H1 (cell line): ENCODE measurements around the gene VPS51. TPM values are rescaled to one million over a fixed set of nuclear protein-coding genes. Genes with fewer than 3 reads are reported as not detected.

ENCODE experiments used
- MAFK ChIP-seq: IDR thresholded peaks from 2 replicates; pipeline ENCODE4 v1.6.1; 2012; ENCODE audit warnings: low read depth, mild to moderate bottlenecking, improper control_type of control experiment, low read length
- POU5F1 ChIP-seq: IDR thresholded peaks from 2 replicates; pipeline ENCODE4 v1.6.1; 2011; ENCODE audit warnings: low read depth, mild to moderate bottlenecking, low read length, moderate library complexity
- SP4 ChIP-seq: IDR thresholded peaks from 2 replicates; pipeline ENCODE4 v1.6.1; 2012; ENCODE audit warnings: low read length, inconsistent platforms
- polyA plus RNA-seq, 7 experiments: library from polyadenylated mRNA; depleted of rRNA in 3 of 7; stranded (reverse) in 5 of 7; unstranded in 2 of 7; fragments of >200 nt in 5 of 7; fragments of 200-250 nt in 2 of 7; gene quantifications; 1 replicate in 5 of 7; 2 replicates in 1 of 7; 4 replicates in 1 of 7; pipeline versions ENCODE4 v1.2.1 to v1.2.3, GENCODE V29; 2011 to 2013; ENCODE audit warnings: missing spikeins in 2 of 7, mixed read lengths in 2 of 7
- total RNA-seq: library from RNA; stranded (reverse); fragmentation: NEBNext Ultra II Directional; extraction: Animal tissue kit (Norgen Biotek cat#: 25700); gene quantifications from 2 replicates; pipeline ENCODE4 v1.2.1, GENCODE V29; 2021
- TF ChIP-seq, protein P1 (sequence below): fragments of 300-600 bp; sonication (generic); IDR thresholded peaks from 2 replicates; pipeline ENCODE4 v1.7.1; 2012; ENCODE audit warnings: low read length, moderate library complexity, mild to moderate bottlenecking, inconsistent platforms; ENCODE audit not compliant: insufficient replicate concordance
- TF ChIP-seq, protein P2 (sequence below): IDR thresholded peaks from 2 replicates; pipeline ENCODE4 v1.6.1; 2012; ENCODE audit warnings: inconsistent platforms

VPS51 gene
- total and polyA plus RNA-seq, 2 of the 8 experiments (the other 6 are each of a cell fraction or from before 2014, with no cell fraction given): 97.4 to 142 TPM

DNA sequence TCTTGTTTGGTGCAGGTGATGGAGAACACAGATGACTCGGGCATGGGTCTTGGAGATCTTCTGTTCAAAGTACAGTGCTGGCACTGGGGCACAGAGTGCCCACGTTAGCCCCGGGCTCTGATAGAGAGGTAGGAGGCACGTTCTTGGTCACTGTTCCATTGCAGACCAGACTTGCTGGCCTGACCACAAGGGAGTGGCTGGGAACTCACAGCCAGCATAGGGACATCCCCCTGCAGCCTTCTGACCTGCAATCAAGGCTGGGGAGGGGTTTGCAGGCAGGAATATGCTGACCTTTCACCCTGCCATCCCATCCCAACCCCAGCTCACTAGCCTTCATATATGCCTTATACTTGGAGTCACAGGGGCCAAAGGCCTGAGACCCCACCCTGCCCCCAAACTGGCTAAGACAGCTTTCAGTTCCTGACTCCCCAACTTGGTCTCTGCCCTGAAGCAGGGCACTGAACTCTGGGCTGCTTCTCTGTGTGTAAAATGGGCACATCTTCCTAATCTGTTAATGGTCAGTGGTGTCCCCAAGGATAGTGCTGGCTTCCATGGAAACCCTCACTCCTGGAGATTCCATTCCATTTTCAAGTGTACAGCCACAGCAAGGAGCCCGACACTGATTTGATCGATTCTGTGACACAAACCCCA lies 30.7 kb downstream of the VPS51 start (continued):
- TF ChIP-seq, protein P1, sequence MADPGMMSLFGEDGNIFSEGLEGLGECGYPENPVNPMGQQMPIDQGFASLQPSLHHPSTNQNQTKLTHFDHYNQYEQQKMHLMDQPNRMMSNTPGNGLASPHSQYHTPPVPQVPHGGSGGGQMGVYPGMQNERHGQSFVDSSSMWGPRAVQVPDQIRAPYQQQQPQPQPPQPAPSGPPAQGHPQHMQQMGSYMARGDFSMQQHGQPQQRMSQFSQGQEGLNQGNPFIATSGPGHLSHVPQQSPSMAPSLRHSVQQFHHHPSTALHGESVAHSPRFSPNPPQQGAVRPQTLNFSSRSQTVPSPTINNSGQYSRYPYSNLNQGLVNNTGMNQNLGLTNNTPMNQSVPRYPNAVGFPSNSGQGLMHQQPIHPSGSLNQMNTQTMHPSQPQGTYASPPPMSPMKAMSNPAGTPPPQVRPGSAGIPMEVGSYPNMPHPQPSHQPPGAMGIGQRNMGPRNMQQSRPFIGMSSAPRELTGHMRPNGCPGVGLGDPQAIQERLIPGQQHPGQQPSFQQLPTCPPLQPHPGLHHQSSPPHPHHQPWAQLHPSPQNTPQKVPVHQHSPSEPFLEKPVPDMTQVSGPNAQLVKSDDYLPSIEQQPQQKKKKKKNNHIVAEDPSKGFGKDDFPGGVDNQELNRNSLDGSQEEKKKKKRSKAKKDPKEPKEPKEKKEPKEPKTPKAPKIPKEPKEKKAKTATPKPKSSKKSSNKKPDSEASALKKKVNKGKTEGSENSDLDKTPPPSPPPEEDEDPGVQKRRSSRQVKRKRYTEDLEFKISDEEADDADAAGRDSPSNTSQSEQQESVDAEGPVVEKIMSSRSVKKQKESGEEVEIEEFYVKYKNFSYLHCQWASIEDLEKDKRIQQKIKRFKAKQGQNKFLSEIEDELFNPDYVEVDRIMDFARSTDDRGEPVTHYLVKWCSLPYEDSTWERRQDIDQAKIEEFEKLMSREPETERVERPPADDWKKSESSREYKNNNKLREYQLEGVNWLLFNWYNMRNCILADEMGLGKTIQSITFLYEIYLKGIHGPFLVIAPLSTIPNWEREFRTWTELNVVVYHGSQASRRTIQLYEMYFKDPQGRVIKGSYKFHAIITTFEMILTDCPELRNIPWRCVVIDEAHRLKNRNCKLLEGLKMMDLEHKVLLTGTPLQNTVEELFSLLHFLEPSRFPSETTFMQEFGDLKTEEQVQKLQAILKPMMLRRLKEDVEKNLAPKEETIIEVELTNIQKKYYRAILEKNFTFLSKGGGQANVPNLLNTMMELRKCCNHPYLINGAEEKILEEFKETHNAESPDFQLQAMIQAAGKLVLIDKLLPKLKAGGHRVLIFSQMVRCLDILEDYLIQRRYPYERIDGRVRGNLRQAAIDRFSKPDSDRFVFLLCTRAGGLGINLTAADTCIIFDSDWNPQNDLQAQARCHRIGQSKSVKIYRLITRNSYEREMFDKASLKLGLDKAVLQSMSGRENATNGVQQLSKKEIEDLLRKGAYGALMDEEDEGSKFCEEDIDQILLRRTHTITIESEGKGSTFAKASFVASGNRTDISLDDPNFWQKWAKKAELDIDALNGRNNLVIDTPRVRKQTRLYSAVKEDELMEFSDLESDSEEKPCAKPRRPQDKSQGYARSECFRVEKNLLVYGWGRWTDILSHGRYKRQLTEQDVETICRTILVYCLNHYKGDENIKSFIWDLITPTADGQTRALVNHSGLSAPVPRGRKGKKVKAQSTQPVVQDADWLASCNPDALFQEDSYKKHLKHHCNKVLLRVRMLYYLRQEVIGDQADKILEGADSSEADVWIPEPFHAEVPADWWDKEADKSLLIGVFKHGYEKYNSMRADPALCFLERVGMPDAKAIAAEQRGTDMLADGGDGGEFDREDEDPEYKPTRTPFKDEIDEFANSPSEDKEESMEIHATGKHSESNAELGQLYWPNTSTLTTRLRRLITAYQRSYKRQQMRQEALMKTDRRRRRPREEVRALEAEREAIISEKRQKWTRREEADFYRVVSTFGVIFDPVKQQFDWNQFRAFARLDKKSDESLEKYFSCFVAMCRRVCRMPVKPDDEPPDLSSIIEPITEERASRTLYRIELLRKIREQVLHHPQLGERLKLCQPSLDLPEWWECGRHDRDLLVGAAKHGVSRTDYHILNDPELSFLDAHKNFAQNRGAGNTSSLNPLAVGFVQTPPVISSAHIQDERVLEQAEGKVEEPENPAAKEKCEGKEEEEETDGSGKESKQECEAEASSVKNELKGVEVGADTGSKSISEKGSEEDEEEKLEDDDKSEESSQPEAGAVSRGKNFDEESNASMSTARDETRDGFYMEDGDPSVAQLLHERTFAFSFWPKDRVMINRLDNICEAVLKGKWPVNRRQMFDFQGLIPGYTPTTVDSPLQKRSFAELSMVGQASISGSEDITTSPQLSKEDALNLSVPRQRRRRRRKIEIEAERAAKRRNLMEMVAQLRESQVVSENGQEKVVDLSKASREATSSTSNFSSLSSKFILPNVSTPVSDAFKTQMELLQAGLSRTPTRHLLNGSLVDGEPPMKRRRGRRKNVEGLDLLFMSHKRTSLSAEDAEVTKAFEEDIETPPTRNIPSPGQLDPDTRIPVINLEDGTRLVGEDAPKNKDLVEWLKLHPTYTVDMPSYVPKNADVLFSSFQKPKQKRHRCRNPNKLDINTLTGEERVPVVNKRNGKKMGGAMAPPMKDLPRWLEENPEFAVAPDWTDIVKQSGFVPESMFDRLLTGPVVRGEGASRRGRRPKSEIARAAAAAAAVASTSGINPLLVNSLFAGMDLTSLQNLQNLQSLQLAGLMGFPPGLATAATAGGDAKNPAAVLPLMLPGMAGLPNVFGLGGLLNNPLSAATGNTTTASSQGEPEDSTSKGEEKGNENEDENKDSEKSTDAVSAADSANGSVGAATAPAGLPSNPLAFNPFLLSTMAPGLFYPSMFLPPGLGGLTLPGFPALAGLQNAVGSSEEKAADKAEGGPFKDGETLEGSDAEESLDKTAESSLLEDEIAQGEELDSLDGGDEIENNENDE: no peak
- no peak for TF ChIP-seq POU5F1
- no peak for TF ChIP-seq MAFK
- TF ChIP-seq, protein P2, sequence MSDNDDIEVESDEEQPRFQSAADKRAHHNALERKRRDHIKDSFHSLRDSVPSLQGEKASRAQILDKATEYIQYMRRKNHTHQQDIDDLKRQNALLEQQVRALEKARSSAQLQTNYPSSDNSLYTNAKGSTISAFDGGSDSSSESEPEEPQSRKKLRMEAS: no peak
- TF ChIP-seq SP4: no peak
